NCI-H128 (cell line): ENCODE data around the gene PPM1H.
"Not testable (repeated sequence)": the region's sequence is repeated elsewhere in the genome, so short reads cannot be mapped to it uniquely, and the experiment has no call there.

ENCODE experiments used
- DNase-seq: peaks from one replicate; lab custom pipeline; 2025; ENCODE audit not compliant: unreplicated experiment; lab: John Stamatoyannopoulos, UW

Gene PPM1H

GRCh38 chr12:62772416-62772955, 162.5 kb downstream of the PPM1H start:
- no peak for DNase-seq

- no peak for DNase-seq
Observed at GRCh38 chr12:62771828-62772227, 163.1 kb downstream of the PPM1H start.

GRCh38 chr12:62770381-62770780, 164.6 kb downstream of the PPM1H start:
- DNase-seq, result no peak

- DNase-seq, result no peak
Observed at GRCh38 chr12:62769076-62769619, 165.8 kb downstream of the PPM1H start.

- DNase-seq, result no peak
Observed at GRCh38 chr12:62767946-62768345, 167.0 kb downstream of the PPM1H start.

GRCh38 chr12:62767496-62767895, 167.5 kb downstream of the PPM1H start:
- no peak for DNase-seq

- DNase-seq, result no peak
Observed at GRCh38 chr12:62766496-62766895, 168.5 kb downstream of the PPM1H start.

- no peak for DNase-seq
Observed at GRCh38 chr12:62763861-62764645, 170.9 kb downstream of the PPM1H start.

- no peak for DNase-seq
Observed at GRCh38 chr12:62763312-62763711, 171.6 kb downstream of the PPM1H start.

GRCh38 chr12:62762645-62763044, 172.3 kb downstream of the PPM1H start:
- DNase-seq, result no peak

- DNase-seq, result no peak
Observed at GRCh38 chr12:62761658-62762057, 173.3 kb downstream of the PPM1H start.

GRCh38 chr12:62760779-62761178, 174.2 kb downstream of the PPM1H start:
- DNase-seq, result no peak

- DNase-seq, result not testable (repeated sequence)
Observed at GRCh38 chr12:62760341-62760740, 174.6 kb downstream of the PPM1H start.

GRCh38 chr12:62758216-62758615, 176.7 kb downstream of the PPM1H start:
- DNase-seq, result no peak

GRCh38 chr12:62757048-62757447, 177.9 kb downstream of the PPM1H start:
- no peak for DNase-seq

GRCh38 chr12:62754706-62755105, 180.2 kb downstream of the PPM1H start:
- no peak for DNase-seq

- no peak for DNase-seq
Observed at GRCh38 chr12:62751810-62752155, 183.2 kb downstream of the PPM1H start.

GRCh38 chr12:62750941-62751809, 183.8 kb downstream of the PPM1H start:
- no peak for DNase-seq

- no peak for DNase-seq
Observed at GRCh38 chr12:62749586-62749985, 185.4 kb downstream of the PPM1H start.

- no peak for DNase-seq
Observed at GRCh38 chr12:62748941-62749468, 185.9 kb downstream of the PPM1H start.

GRCh38 chr12:62744551-62744950, 190.4 kb downstream of the PPM1H start:
- DNase-seq, result no peak
